Hepatocyte (in vitro differentiated cells): ENCODE data around the gene TMEM175. TPM values are rescaled to one million over a fixed set of nuclear protein-coding genes. Genes with fewer than 3 reads are reported as not detected.
A peak's percentile ranks its signal among the peaks of the same experiment; 100 is the strongest.

Source experiments
- DNase-seq: peaks from one replicate; pipeline ENCODE4 v3.0.0-alpha.2; 2016; ENCODE audit warnings: low spot score
- H2AFZ ChIP-seq: fragments of 200-600 bp; sonication (generic); 2 replicates; pipeline ENCODE4 v1.6.0; 2016; ENCODE audit warnings: antibody characterized with exemption, mild to moderate bottlenecking
- H3K27ac ChIP-seq: fragments of 200-600 bp; sonication (generic); 2 replicates; pipeline ENCODE4 v1.5.1; 2016; ENCODE audit warnings: mild to moderate bottlenecking
- H3K27me3 ChIP-seq: fragments of 200-600 bp; sonication (generic); 2 replicates; pipeline ENCODE4 v1.6.1; 2016
- H3K36me3 ChIP-seq: fragments of 200-600 bp; sonication (generic); replicated peaks from 2 replicates; pipeline ENCODE4 v1.5.1; 2016; ENCODE audit warnings: low read depth; ENCODE audit not compliant: insufficient read depth
- H3K4me1 ChIP-seq: fragments of 200-600 bp; sonication (generic); 2 replicates; pipeline ENCODE4 v1.5.1; 2016; ENCODE audit warnings: mild to moderate bottlenecking, moderate library complexity; ENCODE audit not compliant: insufficient read depth
- H3K4me2 ChIP-seq: fragments of 200-600 bp; sonication (generic); 2 replicates; pipeline ENCODE4 v1.6.0; 2016
- H3K4me3 ChIP-seq: fragments of 200-600 bp; sonication (generic); 2 replicates; pipeline ENCODE4 v1.5.1; 2016; ENCODE audit warnings: mild to moderate bottlenecking
- H3K79me2 ChIP-seq: fragments of 200-600 bp; sonication (generic); 2 replicates; pipeline ENCODE4 v1.6.0; 2017; ENCODE audit warnings: mild to moderate bottlenecking
- H3K9me2 ChIP-seq: fragments of 200-600 bp; sonication (generic); replicated peaks from 2 replicates; pipeline ENCODE4 v1.6.0; 2017; ENCODE audit warnings: mild to moderate bottlenecking; ENCODE audit not compliant: insufficient read depth
- H3K9me3 ChIP-seq: fragments of 200-600 bp; sonication (generic); 2 replicates; pipeline ENCODE4 v1.5.1; 2016; ENCODE audit warnings: low read depth, mild to moderate bottlenecking
- H4K20me1 ChIP-seq: fragments of 200-600 bp; sonication (generic); 2 replicates; pipeline ENCODE4 v1.6.0; 2016; ENCODE audit warnings: mild to moderate bottlenecking; ENCODE audit not compliant: insufficient read depth, poor library complexity, severe bottlenecking
- EZH2 ChIP-seq: fragments of 200-600 bp; sonication (generic); IDR thresholded peaks from 2 replicates; pipeline ENCODE4 v1.6.1; 2016; ENCODE audit warnings: antibody characterized with exemption, mild to moderate bottlenecking, borderline replicate concordance
- EZH2phosphoT487 ChIP-seq: fragments of 200-600 bp; sonication (generic); IDR thresholded peaks from one replicate; pipeline ENCODE4 v1.6.1; 2018; ENCODE audit warnings: antibody characterized with exemption, mild to moderate bottlenecking, low read depth, moderate library complexity; ENCODE audit not compliant: unreplicated experiment, severe bottlenecking
- WGBS: methylation state at CpG from one replicate; pipeline ENCODE4 v1.1.6; 2016; ENCODE audit warnings: low lambda C conversion rate; ENCODE audit errors: missing lambda C conversion rate; 5-methylcytosine and 5-hydroxymethylcytosine counted together
- polyA plus RNA-seq: library from polyadenylated mRNA; unstranded; fragments of >200 nt; fragmentation: Nextera tagmentation; extraction: Ambion mirVana; gene quantifications from 2 replicates; pipeline ENCODE4 v1.2.1, GENCODE V29; 2016
- total RNA-seq: library from RNA; depleted of rRNA; stranded (reverse); fragments of >200 nt; gene quantifications from 2 replicates; pipeline ENCODE4 v1.2.3, GENCODE V29; 2014
- TF ChIP-seq, protein P1 (sequence below): fragments of 200-600 bp; sonication (generic); IDR thresholded peaks from 2 replicates; pipeline ENCODE4 v1.5.1; 2016; ENCODE audit warnings: antibody characterized with exemption, mild to moderate bottlenecking; ENCODE audit not compliant: poor library complexity

Gene TMEM175, protein sequence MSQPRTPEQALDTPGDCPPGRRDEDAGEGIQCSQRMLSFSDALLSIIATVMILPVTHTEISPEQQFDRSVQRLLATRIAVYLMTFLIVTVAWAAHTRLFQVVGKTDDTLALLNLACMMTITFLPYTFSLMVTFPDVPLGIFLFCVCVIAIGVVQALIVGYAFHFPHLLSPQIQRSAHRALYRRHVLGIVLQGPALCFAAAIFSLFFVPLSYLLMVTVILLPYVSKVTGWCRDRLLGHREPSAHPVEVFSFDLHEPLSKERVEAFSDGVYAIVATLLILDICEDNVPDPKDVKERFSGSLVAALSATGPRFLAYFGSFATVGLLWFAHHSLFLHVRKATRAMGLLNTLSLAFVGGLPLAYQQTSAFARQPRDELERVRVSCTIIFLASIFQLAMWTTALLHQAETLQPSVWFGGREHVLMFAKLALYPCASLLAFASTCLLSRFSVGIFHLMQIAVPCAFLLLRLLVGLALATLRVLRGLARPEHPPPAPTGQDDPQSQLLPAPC
- total RNA-seq, result 14.8 and 15.5 TPM in 2 replicates
- 31.4 and 49.7 TPM in 2 replicates for polyA plus RNA-seq

DNA sequence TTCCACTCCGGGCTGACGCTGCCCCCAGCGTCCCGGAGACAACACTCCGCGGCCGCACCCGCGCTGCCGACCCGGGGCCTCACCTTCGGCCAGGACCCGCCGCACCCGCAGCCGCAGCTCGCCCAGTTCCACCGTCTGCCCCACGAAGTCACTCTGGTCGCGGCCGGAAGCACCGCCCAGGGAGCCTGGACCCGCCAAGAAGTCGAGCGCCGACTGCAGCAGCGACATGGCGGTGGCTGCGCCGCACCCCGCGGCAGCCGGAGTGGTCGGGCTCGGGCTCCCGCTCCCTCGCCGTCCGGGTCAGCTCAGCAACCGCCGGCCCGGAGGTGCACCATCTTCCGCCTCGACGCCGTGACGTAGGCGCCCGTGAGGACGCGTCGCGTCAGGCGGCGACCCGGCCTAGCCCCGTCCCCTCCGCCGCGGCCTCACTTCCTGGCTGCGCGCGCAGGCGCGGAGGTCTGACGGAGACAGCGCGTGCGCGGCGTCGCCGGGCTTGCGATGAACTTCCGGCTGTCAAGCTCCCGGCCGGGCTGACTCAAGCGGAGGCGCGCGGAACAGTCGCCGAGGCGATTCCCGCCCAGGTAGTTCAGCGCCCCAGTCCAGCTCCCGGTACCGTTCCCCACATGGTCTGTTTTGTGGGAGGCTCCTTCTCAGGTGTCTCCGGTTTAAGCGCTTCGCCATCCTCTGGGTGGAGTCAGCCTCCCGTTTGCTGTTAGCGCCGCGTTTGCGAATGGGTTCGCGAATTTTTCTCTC is at the start of gene TMEM175, which contains the start of gene GAK:
TMEM175 (plus strand) TSS at position 501 of the 753 bp plus-strand sequence. CDS start 15,280 bp downstream, outside the sequence.
GAK (minus strand) TSS at position 357 of the 753 bp plus-strand sequence; CDS start at position 228, 129 bp downstream.
- DNase-seq, result peak; percentile 99
- Histone ChIP-seq H3K79me2 (peaks cover 59% of the 10 kb centered on the region), H3K4me2 (peak within 1 kb of the TSS; percentile 94), H3K27ac (peak within 1 kb of the TSS; percentile 98), H3K4me3 (peak within 1 kb of the TSS; percentile 71), H2AFZ (peak within 1 kb of the TSS; percentile 61), H3K27me3 (no peaks in the 10 kb centered on the region), H3K4me1 (peaks cover 24% of the 10 kb centered on the region), H4K20me1 (peaks cover 34% of the 10 kb centered on the region), H3K9me3 (no peaks in the 10 kb centered on the region), H3K9me2 (no peaks in the 10 kb centered on the region), H3K36me3 (no peaks in the 10 kb centered on the region)
- TF ChIP-seq EZH2 (no peak), EZH2phosphoT487 (no peak)
- TF ChIP-seq, protein P1, sequence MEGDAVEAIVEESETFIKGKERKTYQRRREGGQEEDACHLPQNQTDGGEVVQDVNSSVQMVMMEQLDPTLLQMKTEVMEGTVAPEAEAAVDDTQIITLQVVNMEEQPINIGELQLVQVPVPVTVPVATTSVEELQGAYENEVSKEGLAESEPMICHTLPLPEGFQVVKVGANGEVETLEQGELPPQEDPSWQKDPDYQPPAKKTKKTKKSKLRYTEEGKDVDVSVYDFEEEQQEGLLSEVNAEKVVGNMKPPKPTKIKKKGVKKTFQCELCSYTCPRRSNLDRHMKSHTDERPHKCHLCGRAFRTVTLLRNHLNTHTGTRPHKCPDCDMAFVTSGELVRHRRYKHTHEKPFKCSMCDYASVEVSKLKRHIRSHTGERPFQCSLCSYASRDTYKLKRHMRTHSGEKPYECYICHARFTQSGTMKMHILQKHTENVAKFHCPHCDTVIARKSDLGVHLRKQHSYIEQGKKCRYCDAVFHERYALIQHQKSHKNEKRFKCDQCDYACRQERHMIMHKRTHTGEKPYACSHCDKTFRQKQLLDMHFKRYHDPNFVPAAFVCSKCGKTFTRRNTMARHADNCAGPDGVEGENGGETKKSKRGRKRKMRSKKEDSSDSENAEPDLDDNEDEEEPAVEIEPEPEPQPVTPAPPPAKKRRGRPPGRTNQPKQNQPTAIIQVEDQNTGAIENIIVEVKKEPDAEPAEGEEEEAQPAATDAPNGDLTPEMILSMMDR, result no peak
- 2% methylated on average over 77 of the region's 99 CpGs for WGBS

DNA sequence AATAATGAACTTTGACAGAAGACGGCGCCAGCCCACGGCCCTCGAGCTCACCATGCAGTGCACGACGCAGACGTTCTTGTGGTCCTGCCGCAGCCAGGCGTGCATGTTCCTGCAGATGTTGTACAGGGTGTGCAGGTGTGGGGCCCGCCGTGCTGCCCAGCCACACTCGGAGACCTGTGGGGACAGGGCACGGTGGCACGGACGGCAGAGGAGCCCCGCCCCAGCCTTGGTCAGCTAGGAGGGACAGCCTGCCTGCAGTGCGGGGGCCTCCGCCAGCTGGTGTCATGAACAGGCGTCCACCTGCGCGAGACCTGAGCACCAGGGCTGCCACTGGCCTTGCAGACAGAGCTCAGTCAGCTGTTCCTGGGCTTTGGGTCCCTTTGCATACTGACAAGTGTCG is 49.6 kb upstream of the TMEM175 start:
- no peaks in the 10 kb centered on the region for H3K27me3 ChIP-seq
- DNase-seq, result no peak
- no peaks in the 10 kb centered on the region for H3K9me3 ChIP-seq
- no peak overlapping the region for H3K4me2 ChIP-seq
- no peaks in the 10 kb centered on the region for H4K20me1 ChIP-seq
- 95% methylated on average over 20 of the region's 22 CpGs for WGBS
- no peaks in the 10 kb centered on the region for H3K9me2 ChIP-seq
- TF ChIP-seq, protein P1, result no peak
- TF ChIP-seq EZH2, result no peak
- H3K27ac ChIP-seq, result no peak overlapping the region
- no peaks in the 10 kb centered on the region for H3K4me1 ChIP-seq
- no peaks in the 10 kb centered on the region for H3K36me3 ChIP-seq
- H3K4me3 ChIP-seq, result no peak overlapping the region
- no peaks in the 10 kb centered on the region for H3K79me2 ChIP-seq
- H2AFZ ChIP-seq, result no peak overlapping the region

DNA sequence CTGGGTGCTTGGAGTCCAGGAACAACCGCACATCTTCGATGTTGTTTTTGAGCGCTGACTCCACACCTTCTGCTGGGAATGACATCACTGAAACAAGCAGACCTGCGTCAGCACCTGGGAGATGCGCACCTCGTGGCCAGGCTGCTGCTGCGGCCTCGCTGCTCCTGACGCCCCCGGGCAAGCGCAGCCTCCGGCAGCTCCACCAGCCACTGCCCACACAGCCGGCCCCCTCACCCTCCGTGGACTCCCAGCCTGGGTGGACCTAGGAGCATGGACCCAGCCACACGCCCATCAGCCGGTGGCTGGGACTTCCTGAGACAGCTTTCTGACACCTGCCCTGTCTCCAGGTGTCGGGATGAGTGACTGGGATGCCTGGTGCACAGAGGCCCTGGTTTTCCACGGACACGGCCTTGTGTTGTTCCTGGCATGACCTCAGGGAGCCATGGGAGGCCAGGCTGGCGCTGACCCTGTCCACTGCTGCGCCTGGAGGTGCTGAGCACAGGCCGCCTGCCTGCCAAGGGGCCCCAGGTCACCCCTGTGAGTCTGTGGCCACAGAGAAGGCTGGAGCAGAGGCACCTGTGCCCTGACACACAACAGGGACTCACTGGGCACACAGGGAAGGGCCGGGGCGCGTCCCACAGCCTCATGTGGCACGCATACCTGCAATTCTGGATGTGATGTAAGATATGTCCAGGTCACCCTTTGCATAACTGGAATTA is 48.7 kb upstream of the TMEM175 start:
- TF ChIP-seq, protein P1, result no peak
- no peak for TF ChIP-seq EZH2
- TF ChIP-seq EZH2phosphoT487, result no peak
- Histone ChIP-seq H3K9me3 (no peaks in the 10 kb centered on the region), H3K36me3 (no peaks in the 10 kb centered on the region), H3K4me2 (no peak overlapping the region), H3K9me2 (no peaks in the 10 kb centered on the region), H3K27me3 (no peaks in the 10 kb centered on the region), H4K20me1 (no peaks in the 10 kb centered on the region), H3K27ac (no peak overlapping the region), H3K4me1 (no peaks in the 10 kb centered on the region), H2AFZ (no peak overlapping the region), H3K4me3 (no peak overlapping the region), H3K79me2 (no peaks in the 10 kb centered on the region)
- WGBS, result 95% methylated on average over 26 of the region's 26 CpGs
- DNase-seq, result no peak
